GM20000 (cell line): ENCODE results near the gene DTWD1.
"Not testable (repeated sequence)": the region's sequence is repeated elsewhere in the genome, so short reads cannot be mapped to it uniquely, and the experiment has no call there.

Experiments used
- DNase-seq: peaks from one replicate; pipeline ENCODE4 v3.0.0; 2012; ENCODE audit warnings: low spot score
- TF ChIP-seq, protein P1 (sequence below): IDR thresholded peaks from 2 replicates; pipeline ENCODE4 v1.5.1; 2012; ENCODE audit warnings: mild to moderate bottlenecking, control low read depth; ENCODE audit errors: extremely low read depth, missing control alignments

The DTWD1 gene

DNA sequence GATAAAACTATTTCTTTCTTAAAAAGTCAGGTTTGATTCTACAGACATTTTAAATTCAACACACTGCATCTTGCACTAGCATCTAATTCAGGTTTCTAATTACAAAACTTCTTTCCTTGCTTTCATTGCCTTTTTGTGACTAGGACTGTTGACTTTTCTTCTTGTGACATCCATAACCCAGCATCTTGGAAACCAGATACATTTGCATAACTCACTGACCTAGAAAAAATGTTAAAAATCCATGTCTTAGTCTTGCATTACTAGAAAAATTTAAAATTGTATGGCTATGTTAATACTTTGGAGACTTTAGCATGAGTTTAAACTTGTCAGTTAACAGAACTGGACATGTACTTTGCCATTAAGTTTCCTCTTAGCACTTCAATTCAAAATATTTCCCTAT is 72.7 kb downstream of the DTWD1 start:
- DNase-seq = no peak
- TF ChIP-seq, protein P1, sequence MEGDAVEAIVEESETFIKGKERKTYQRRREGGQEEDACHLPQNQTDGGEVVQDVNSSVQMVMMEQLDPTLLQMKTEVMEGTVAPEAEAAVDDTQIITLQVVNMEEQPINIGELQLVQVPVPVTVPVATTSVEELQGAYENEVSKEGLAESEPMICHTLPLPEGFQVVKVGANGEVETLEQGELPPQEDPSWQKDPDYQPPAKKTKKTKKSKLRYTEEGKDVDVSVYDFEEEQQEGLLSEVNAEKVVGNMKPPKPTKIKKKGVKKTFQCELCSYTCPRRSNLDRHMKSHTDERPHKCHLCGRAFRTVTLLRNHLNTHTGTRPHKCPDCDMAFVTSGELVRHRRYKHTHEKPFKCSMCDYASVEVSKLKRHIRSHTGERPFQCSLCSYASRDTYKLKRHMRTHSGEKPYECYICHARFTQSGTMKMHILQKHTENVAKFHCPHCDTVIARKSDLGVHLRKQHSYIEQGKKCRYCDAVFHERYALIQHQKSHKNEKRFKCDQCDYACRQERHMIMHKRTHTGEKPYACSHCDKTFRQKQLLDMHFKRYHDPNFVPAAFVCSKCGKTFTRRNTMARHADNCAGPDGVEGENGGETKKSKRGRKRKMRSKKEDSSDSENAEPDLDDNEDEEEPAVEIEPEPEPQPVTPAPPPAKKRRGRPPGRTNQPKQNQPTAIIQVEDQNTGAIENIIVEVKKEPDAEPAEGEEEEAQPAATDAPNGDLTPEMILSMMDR = no peak

- DNase-seq = no peak
- TF ChIP-seq, protein P1 = no peak
Measured at GRCh38 chr15:49696433-49696832, 75.6 kb downstream of the DTWD1 start.

DNA sequence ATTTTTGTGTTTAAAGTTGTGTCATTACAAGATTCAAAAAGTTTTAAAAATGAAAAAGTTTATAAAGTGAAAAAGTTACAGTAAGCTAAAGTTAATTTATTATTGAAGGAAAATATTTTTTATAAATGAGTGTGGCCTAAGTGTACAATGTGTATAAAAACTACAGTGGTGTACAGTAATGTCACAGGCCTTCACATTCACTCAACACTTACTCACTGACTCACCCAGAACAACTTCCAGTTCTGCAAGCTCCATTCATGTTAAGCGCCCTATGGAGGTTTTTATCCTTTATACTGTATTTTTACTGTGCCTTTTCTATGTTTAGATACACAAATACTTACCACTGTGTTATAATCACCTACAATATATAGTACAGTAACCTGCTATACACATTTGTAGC is 76.3 kb downstream of the DTWD1 start:
- TF ChIP-seq, protein P1 = no peak
- DNase-seq = no peak

GRCh38 chr15:49702982-49703381 is 82.1 kb downstream of the DTWD1 start:
- DNase-seq = not testable (repeated sequence)
